Body of pancreas (tissue), 4 donors: ENCODE results near the gene BAHCC1. TPM values are rescaled to one million over a fixed set of nuclear protein-coding genes. Genes with fewer than 3 reads are reported as not detected.

ENCODE experiments used
- ATAC-seq: fragments of 150-250 bp; one replicate; pipeline ENCODE4 v1.9.1; 2016
- DNase-seq, 4 donors: peaks; one replicate each; pipeline ENCODE4 v3.0.0-alpha.2; 2019
- H3K27ac ChIP-seq, 4 donors: fragments of 200-600 bp; sonication (generic); 1 replicate in 3 of 4; 2 replicates in 1 of 4; pipeline versions ENCODE4 v1.5.1 to v1.6.1; 2016 to 2019; ENCODE audit warnings: mild to moderate bottlenecking in 1 of 4, mixed read lengths in 1 of 4, moderate library complexity in 1 of 4
- H3K27me3 ChIP-seq, 2 donors: fragments of 200-600 bp; sonication (generic); one replicate each; pipeline ENCODE4 v1.6.0; 2016; ENCODE audit warnings: mild to moderate bottlenecking in 1 of 2
- H3K36me3 ChIP-seq, 2 donors: fragments of 200-600 bp; sonication (generic); replicated peaks in 1 of 2; 2 replicates each; pipeline ENCODE4 v1.5.1; 2016; ENCODE audit warnings: low read depth in 2 of 2; ENCODE audit not compliant: insufficient read depth in 1 of 2
- H3K4me1 ChIP-seq: fragments of 200-600 bp; sonication (generic); one replicate; pipeline ENCODE4 v1.6.0; 2016
- H3K4me3 ChIP-seq, 2 donors: fragments of 200-600 bp; sonication (generic); 1 replicate in 1 of 2; 2 replicates in 1 of 2; pipeline ENCODE4 v1.5.1; 2016 to 2019
- H3K9me3 ChIP-seq, 3 donors: fragments of 200-600 bp; sonication (generic); 1 replicate in 2 of 3; 2 replicates in 1 of 3; pipeline ENCODE4 v1.5.1; 2016
- CTCF ChIP-seq, 7 experiments: fragments of 450-650 bp in 4 of 7; fragments of 200-600 bp in 3 of 7; sonication (generic) in 3 of 7; IDR thresholded peaks; one replicate each; pipeline ENCODE4 v1.5.1; 2016 to 2019; ENCODE audit warnings: antibody characterized with exemption in 7 of 7
- POLR2A ChIP-seq, 3 donors: fragments of 450-650 bp; IDR thresholded peaks; one replicate each; pipeline ENCODE4 v1.6.1; 2016; ENCODE audit warnings: antibody characterized with exemption in 3 of 3, mild to moderate bottlenecking in 2 of 3
- WGBS, 2 donors: methylation state at CpG; one replicate each; pipeline ENCODE4 v1.1.5; 2017; 5-methylcytosine and 5-hydroxymethylcytosine counted together
- intact Hi-C: fragments of 100-400 bp; cut with DNase I; formaldehyde crosslinking; loops from one replicate; pipeline ENCODE4 v1.15.1; 2023
- total RNA-seq, 2 donors: library from RNA; depleted of rRNA; stranded (reverse); fragments of >200 nt; gene quantifications; one replicate each; pipeline ENCODE4 v1.1.0, GENCODE V29; 2016

BAHCC1 gene
- total RNA-seq, 2 donors from 2014 or later, result 5.7 to 14.8 TPM

DNA sequence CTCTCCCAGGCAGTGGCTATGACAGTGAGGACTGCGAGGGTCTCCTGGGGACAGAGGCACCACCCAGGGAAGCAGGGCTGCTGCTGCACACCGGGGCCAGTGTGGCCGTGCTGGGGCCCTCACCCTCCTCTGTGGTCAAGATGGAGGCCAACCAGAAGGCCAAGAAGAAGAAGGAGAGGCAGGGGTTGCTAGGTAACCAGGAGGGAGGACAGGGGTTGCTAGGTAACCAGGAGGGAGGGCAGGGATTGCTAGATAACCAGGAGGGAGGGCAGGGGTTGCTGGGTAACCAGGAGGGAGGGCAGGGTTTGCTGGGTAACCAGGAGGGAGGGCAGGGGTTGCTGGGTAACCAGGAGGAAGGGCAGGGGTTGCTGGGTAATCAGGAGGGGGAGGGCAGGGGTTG lies 62.1 kb downstream of the BAHCC1 start:
- no peaks in the 10 kb centered on the region for H3K36me3 ChIP-seq
- whole genome bisulfite sequencing, 2 donors, result 100% methylated on average over 1 to 3 of the region's 3 CpGs
- DNase-seq, result no peak
- no peak for ATAC-seq
- H3K9me3 ChIP-seq, result no peaks in the 10 kb centered on the region
- no peak overlapping the region for H3K27ac ChIP-seq
- intact Hi-C loops, result no loop called here
- TF ChIP-seq CTCF (IDR thresholded peaks at IDR 0.05) (no peak), POLR2A (IDR thresholded peaks at IDR 0.05) (no peak)
- no peak overlapping the region for H3K4me3 ChIP-seq
- H3K27me3 ChIP-seq, result no peaks in the 10 kb centered on the region
- no peaks in the 10 kb centered on the region for H3K4me1 ChIP-seq

- Histone ChIP-seq H3K4me1 (no peaks in the 10 kb centered on the region), H3K4me3 (no peak overlapping the region), H3K27ac (no peak overlapping the region), H3K9me3 (no peaks in the 10 kb centered on the region), H3K36me3 (no peaks in the 10 kb centered on the region), H3K27me3 (no peaks in the 10 kb centered on the region)
- intact Hi-C loops, result no loop called here
- TF ChIP-seq CTCF (IDR thresholded peaks at IDR 0.05), result no peak
- no peak for TF ChIP-seq POLR2A (IDR thresholded peaks at IDR 0.05)
- no peak for ATAC-seq
- 90 to 94% methylated on average over 5 to 22 of the region's 25 CpGs for WGBS, 2 donors
- DNase-seq, result no peak
Measured at GRCh38 chr17:81457917-81458555, 62.8 kb downstream of the BAHCC1 start.

GRCh38 chr17:81458628-81459027 lies 63.4 kb downstream of the BAHCC1 start:
- Histone ChIP-seq H3K27me3 (no peaks in the 10 kb centered on the region), H3K4me3 (no peak overlapping the region), H3K27ac (no peak overlapping the region), H3K4me1 (no peaks in the 10 kb centered on the region), H3K36me3 (no peaks in the 10 kb centered on the region), H3K9me3 (no peaks in the 10 kb centered on the region)
- DNase-seq, result no peak
- intact Hi-C loops, result no loop called here
- no peak for ATAC-seq
- WGBS, 2 donors, result 94 to 98% methylated on average over 11 to 20 of the region's 22 CpGs
- TF ChIP-seq POLR2A (IDR thresholded peaks at IDR 0.05) (no peak), CTCF (IDR thresholded peaks at IDR 0.05) (no peak)

GRCh38 chr17:81459224-81459623 lies 64.0 kb downstream of the BAHCC1 start:
- intact Hi-C loops, result no loop called here
- no peak for ATAC-seq

More at GRCh38 chr17:81459224-81459623, 64.0 kb downstream of the BAHCC1 start:
- Histone ChIP-seq H3K4me1 (no peaks in the 10 kb centered on the region), H3K9me3 (no peaks in the 10 kb centered on the region), H3K27me3 (no peaks in the 10 kb centered on the region), H3K36me3 (no peaks in the 10 kb centered on the region), H3K4me3 (no peak overlapping the region), H3K27ac (no peak overlapping the region)
- WGBS, 2 donors, result 94 to 98% methylated on average over 17 to 25 of the region's 27 CpGs
- DNase-seq, result no peak
- no peak for TF ChIP-seq CTCF (IDR thresholded peaks at IDR 0.05)
- no peak for TF ChIP-seq POLR2A (IDR thresholded peaks at IDR 0.05)
